Spinal cord (tissue), 10 donors: Measurements from ENCODE around the gene AVPR1B. TPM values are rescaled to one million over a fixed set of nuclear protein-coding genes. Genes with fewer than 3 reads are reported as not detected.

Source experiments
- DNase-seq, 6 donors: peaks; one replicate each; pipeline versions ENCODE4 v3.0.0 to v3.0.0-alpha.2; 2013 to 2015; ENCODE audit warnings: low spot score in 6 of 6, low read depth in 4 of 6
- H3K27ac ChIP-seq: one replicate; pipeline ENCODE4 v1.5.1; 2013; ENCODE audit warnings: low read depth, low read length, control low read depth
- H3K27me3 ChIP-seq: one replicate; pipeline ENCODE4 v1.6.1; 2013; ENCODE audit warnings: low read length; ENCODE audit not compliant: control insufficient read depth, insufficient read depth
- H3K36me3 ChIP-seq: one replicate; pipeline ENCODE4 v1.6.1; 2013; ENCODE audit warnings: low read length; ENCODE audit not compliant: control insufficient read depth, insufficient read depth
- H3K4me1 ChIP-seq: one replicate; pipeline ENCODE4 v1.6.1; 2013; ENCODE audit warnings: low read length; ENCODE audit not compliant: control insufficient read depth, insufficient read depth
- H3K4me3 ChIP-seq: one replicate; pipeline ENCODE4 v1.5.1; 2013; ENCODE audit warnings: low read depth, low read length, control low read depth
- H3K9me3 ChIP-seq: one replicate; pipeline ENCODE4 v1.6.1; 2013; ENCODE audit warnings: low read length; ENCODE audit not compliant: control insufficient read depth, insufficient read depth
- WGBS: methylation state at CpG from one replicate; pipeline ENCODE4 v1.1.5; 2013; ENCODE audit warnings: missing lambda C conversion rate; ENCODE audit not compliant: insufficient coverage; 5-methylcytosine and 5-hydroxymethylcytosine counted together
- polyA plus RNA-seq, 2 donors: library from polyadenylated mRNA; unstranded; fragments of 120-200 nt; gene quantifications; one replicate each; pipeline ENCODE4 v1.2.1, GENCODE V29; 2013; ENCODE audit not compliant: insufficient read length in 2 of 2
- total RNA-seq, 2 donors: library from RNA; depleted of rRNA in 1 of 2; stranded (reverse); fragments of 120-200 nt in 1 of 2; fragments of >200 nt in 1 of 2; gene quantifications; one replicate each; pipeline versions ENCODE4 v1.2.3 to v1.2.4, GENCODE V29; 2013 to 2014
- donor health status: healthy.

Gene AVPR1B
- total and polyA plus RNA-seq, 4 donors: 0.12 to 0.50 (median 0.17) TPM; not detected in 1

DNA sequence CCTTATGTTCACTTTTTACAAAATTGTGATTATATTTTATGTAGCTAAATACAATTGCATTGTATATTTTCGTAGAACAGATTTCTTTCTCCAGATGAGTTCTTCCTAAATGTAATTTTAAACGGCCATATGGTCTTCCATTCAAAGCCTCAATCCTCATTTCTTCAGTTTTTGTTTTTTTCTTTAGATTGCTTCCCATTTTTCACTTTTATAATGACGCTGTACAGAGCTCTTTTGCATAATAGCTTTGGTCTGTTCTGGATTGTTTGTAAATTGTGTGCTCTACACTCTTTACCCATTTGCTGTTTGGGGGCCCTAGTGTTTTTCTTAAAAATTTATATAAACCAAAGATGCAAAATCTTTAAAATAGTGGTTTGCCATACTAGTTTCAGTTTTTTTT lies 27.8 kb downstream of the AVPR1B start:
- Histone ChIP-seq H3K36me3 (no peaks in the 10 kb centered on the region), H3K4me1 (no peaks in the 10 kb centered on the region), H3K4me3 (no peak overlapping the region), H3K27ac (no peak overlapping the region), H3K27me3 (no peaks in the 10 kb centered on the region), H3K9me3 (no peaks in the 10 kb centered on the region)
- no CpG with 5 or more reads among the region's 3 CpGs for WGBS
- peak in 2 of 6 donors; percentile 20 to 45 for DNase-seq

DNA sequence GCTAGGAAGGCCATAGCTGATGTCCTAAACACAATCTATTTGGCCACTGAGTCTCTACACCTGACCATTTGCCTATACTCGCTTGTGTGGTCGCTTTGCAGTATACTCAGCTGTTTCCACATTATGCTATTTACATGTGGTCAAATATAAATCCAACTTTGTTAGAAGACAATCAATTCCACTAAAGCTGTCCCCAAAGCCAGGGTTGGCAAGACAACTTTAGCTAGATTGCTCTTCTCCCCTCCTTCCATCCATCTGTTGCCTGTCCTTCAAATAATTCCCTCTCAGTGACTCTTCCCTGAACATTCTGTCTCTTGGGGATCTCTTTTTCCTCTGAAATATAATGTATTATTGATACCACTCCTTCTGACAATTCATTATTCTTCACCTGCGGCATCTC lies 30.1 kb downstream of the AVPR1B start:
- no peak overlapping the region for H3K27ac ChIP-seq
- H3K4me3 ChIP-seq: no peak overlapping the region
- no peaks in the 10 kb centered on the region for H3K36me3 ChIP-seq
- 90% methylated on average over 2 of the region's 3 CpGs for WGBS
- H3K27me3 ChIP-seq: no peaks in the 10 kb centered on the region
- no peak for DNase-seq
- H3K4me1 ChIP-seq: no peaks in the 10 kb centered on the region
- no peaks in the 10 kb centered on the region for H3K9me3 ChIP-seq

DNA sequence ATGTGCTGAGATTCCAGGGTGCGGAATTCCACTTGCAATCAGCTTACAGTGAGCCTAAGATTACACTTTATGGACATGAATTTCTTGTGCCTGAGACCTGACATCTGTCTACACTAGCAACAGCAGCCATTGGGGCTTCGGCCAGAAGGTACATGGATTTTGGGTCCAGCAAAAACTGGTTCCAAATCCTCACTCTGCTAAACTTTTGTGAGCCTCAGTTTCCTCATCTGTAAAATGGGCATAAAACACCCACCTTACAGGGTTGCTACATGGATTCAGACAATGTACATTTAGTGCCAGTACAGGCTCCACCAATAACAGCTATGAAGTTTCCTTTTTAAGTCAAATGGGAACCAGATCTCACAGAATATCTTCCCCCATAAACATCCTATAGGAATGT lies 33.4 kb downstream of the AVPR1B start:
- Histone ChIP-seq H3K27ac (no peak overlapping the region), H3K4me1 (no peaks in the 10 kb centered on the region)

DNA sequence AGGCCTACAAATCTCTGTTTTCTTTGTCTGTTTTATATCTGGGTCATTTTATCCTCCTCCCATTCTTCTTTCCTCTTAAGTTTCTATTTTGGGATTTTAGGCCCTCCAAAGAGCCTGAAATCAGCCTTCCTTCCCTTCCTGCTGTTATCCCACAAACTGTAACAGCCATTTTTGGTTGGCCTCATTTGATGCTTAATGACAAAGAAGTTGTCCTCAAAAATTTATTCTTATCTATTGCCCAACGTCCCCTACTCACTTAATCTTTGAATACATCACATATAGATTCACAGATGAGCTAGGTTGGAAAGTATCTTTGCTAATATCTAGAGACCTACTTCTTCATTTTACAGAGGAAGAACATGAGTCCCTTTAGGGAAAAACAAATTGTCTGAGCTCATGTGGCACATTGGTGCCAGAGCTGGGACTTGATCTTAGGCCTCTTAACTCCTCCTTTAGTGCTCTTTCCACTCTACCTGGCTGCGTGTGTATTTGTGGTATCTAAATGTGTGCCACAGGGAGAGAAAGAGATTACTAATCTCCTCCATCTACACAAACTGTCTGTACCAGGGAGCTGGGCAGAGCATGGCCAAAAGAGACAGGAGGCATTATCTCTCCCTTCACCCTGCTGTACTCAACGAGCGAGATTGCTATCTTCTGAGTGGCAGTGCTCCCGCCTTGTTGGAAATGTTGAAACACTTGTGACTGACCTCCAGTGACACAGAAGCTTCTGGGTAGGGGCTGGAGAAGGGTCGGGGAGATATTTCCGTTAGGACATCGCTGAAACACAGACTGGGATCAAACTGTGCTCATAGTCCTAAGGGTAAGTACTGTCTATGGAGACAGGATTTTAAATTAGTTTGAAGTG lies 34.1 kb downstream of the AVPR1B start:
- Histone ChIP-seq H3K4me1 (no peaks in the 10 kb centered on the region), H3K36me3 (no peaks in the 10 kb centered on the region), H3K4me3 (no peak overlapping the region), H3K27me3 (no peaks in the 10 kb centered on the region), H3K9me3 (no peaks in the 10 kb centered on the region), H3K27ac (no peak overlapping the region)
- WGBS: 92% methylated on average over 5 of the region's 8 CpGs
- DNase-seq: no peak

More for the DNA sequence above, 33.4 kb downstream of the AVPR1B start:
- Histone ChIP-seq H3K4me3 (no peak overlapping the region), H3K36me3 (no peaks in the 10 kb centered on the region), H3K9me3 (no peaks in the 10 kb centered on the region), H3K27me3 (no peaks in the 10 kb centered on the region)
- DNase-seq: no peak
- WGBS: 94% methylated on average over 2 of the region's 2 CpGs

DNA sequence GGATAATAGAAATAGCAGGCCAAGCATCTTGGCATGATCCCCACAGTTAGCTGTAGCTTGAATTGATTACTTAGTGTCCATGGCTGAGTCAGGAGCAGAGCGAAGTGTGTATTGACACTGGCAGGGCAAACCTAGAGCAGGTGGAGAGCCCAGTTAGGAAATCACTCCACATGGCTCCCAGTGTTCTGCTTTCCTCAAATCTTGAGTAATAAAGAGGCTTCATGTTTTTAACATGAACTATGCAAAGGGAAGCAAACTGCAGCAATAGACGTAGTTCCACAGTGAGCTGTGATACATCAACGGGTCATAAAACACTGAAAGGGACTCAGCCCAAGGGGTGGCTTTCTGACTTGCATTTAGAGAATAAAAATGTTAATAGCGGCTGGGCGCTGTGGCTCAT lies 35.3 kb downstream of the AVPR1B start:
- Histone ChIP-seq H3K27ac (no peak overlapping the region), H3K4me3 (no peak overlapping the region), H3K9me3 (no peaks in the 10 kb centered on the region), H3K27me3 (no peaks in the 10 kb centered on the region), H3K36me3 (no peaks in the 10 kb centered on the region), H3K4me1 (no peaks in the 10 kb centered on the region)
- DNase-seq: no peak
- 44% methylated on average over 2 of the region's 5 CpGs for WGBS

- no peak for DNase-seq
- no peaks in the 10 kb centered on the region for H3K27me3 ChIP-seq
- H3K27ac ChIP-seq: no peak overlapping the region
- WGBS: 64% methylated on average over 4 of the region's 8 CpGs
- no peaks in the 10 kb centered on the region for H3K9me3 ChIP-seq
- H3K4me3 ChIP-seq: no peak overlapping the region
- no peaks in the 10 kb centered on the region for H3K36me3 ChIP-seq
- no peaks in the 10 kb centered on the region for H3K4me1 ChIP-seq
These were observed 37.0 kb downstream of the AVPR1B start for GRCh38 chr1:206080026-206080820.

DNA sequence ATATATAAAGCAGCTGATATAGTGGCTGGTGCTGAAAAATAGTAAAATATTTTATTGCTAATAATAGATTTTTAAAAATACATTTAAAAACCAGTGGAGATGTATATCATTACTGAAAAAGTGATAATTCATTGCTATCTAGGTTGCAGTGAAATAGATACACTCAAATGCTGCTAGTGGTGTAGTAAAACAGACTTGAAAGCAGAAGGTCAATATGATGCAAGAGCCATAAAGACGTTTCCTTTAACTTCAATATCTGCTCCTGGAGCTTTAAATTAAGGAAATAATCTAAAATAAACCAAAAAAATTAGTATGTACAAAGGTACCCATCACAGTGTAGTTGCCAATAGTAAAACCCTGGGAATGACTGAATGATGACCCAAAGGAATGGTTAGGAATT lies 38.1 kb downstream of the AVPR1B start:
- no peak for DNase-seq
- whole genome bisulfite sequencing: no CpG with 5 or more reads among the region's 1 CpG

DNA sequence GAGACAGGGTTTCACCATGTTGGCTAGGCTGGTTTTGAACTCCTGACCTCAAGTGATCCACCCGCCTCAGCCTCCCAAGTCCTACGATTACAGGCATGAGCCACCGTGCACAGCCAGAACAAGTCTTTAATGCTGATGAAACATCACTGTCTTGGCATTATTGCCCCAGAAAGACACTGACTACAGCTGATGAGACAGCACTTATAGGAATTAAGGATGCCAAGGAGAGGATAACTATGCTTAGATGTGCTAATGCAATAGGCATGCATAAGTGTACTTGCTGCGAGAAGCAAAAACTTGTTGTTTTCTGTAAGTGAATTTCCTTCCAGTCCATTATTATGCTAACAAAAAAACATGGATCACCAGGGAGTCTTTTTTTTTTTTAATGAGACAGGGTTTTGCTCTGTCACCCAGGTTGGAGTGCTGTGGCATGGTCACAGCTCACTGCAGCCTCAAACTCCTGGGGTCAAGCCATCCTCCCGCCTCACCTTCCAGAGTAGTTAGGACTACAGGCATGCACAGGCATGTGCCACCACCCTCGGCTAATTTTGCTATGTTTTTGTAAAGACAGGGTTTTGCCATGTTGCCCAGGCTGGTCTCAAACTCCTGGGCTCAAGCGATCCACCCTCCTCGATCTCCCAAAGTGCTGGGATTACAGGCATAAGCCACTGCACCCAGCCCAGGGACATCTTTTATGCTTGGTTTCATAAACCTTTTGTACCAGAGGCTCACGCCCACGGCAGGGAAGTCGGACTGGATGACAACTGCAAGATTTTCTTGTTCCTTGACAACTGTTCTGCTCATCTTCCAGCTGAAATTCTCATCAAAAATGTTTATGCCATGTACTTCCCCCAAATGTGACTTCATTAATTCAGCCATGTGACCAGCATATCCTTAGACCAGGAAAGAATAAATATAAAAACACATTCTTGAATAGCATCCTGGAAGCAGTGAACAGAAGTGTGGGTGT lies 41.1 kb downstream of the AVPR1B start:
- H3K36me3 ChIP-seq: no peaks in the 10 kb centered on the region
- H3K27me3 ChIP-seq: no peaks in the 10 kb centered on the region
- no peaks in the 10 kb centered on the region for H3K9me3 ChIP-seq
- WGBS: 77% methylated on average over 8 of the region's 11 CpGs
- no peak for DNase-seq
- H3K4me1 ChIP-seq: no peaks in the 10 kb centered on the region
- no peak overlapping the region for H3K27ac ChIP-seq
- no peak overlapping the region for H3K4me3 ChIP-seq

More for the DNA sequence above, 38.1 kb downstream of the AVPR1B start:
- no peaks in the 10 kb centered on the region for H3K9me3 ChIP-seq
- H3K27ac ChIP-seq: no peak overlapping the region
- no peak overlapping the region for H3K4me3 ChIP-seq
- H3K27me3 ChIP-seq: no peaks in the 10 kb centered on the region
- no peaks in the 10 kb centered on the region for H3K4me1 ChIP-seq
- no peaks in the 10 kb centered on the region for H3K36me3 ChIP-seq

GRCh38 chr1:206074839-206075238 lies 42.3 kb downstream of the AVPR1B start:
- Histone ChIP-seq H3K36me3 (no peaks in the 10 kb centered on the region), H3K4me1 (no peaks in the 10 kb centered on the region), H3K27ac (no peak overlapping the region), H3K9me3 (no peaks in the 10 kb centered on the region), H3K4me3 (no peak overlapping the region), H3K27me3 (no peaks in the 10 kb centered on the region)
- 75% methylated on average over 1 of the region's 3 CpGs for WGBS
- no peak for DNase-seq
